Measurements from ENCODE around the gene CSRNP3. TPM values are rescaled to one million over a fixed set of nuclear protein-coding genes. Genes with fewer than 3 reads are reported as not detected.

CSRNP3 gene
- total and polyA plus RNA-seq, 8 donors: under 0.01 to 9.9 (median 0.58) TPM; not detected in 1

- DNase-seq: no peak
- Histone ChIP-seq H3K27me3 (no peaks in the 10 kb centered on the region), H3K36me3 (no peaks in the 10 kb centered on the region), H3K4me3 (no peak overlapping the region), H3K9me3 (no peaks in the 10 kb centered on the region), H3K27ac (no peak overlapping the region), H3K4me1 (peaks cover 0 to 12% (median 4%) of the 10 kb centered on the region in 4 donors)
- intact Hi-C loops (cut with DNase I; ENCODE audit: low total_unique reads): no loop called here
- 94 to 98% (median 97%) methylated on average over 2 of the region's 2 CpGs for WGBS, 5 donors
- no peak for TF ChIP-seq CTCF (IDR thresholded peaks at IDR 0.05)
- no peak for TF ChIP-seq EP300 (IDR thresholded peaks at IDR 0.05)
- no peak for TF ChIP-seq POLR2A (IDR thresholded peaks at IDR 0.05)
- no peak for TF ChIP-seq POLR2AphosphoS5 (IDR thresholded peaks at IDR 0.05)
Measured at GRCh38 chr2:165637396-165637795, 167.9 kb downstream of the CSRNP3 start.

- TF ChIP-seq EP300 (IDR thresholded peaks at IDR 0.05): no peak
- no peak for TF ChIP-seq POLR2A (IDR thresholded peaks at IDR 0.05)
- no peak for TF ChIP-seq CTCF (IDR thresholded peaks at IDR 0.05)
- no peak overlapping the region for H3K4me3 ChIP-seq
- no peaks in the 10 kb centered on the region for H3K9me3 ChIP-seq
- no peak for DNase-seq
- no peak overlapping the region for H3K27ac ChIP-seq
- intact Hi-C loops (cut with DNase I; ENCODE audit: low total_unique reads): no loop called here
- WGBS, 5 donors: 57 to 88% (median 73%) methylated on average over 1 of the region's 1 CpG
- H3K4me1 ChIP-seq: peaks cover 0 to 9% (median 4%) of the 10 kb centered on the region in 4 donors
- H3K36me3 ChIP-seq: no peaks in the 10 kb centered on the region
- H3K27me3 ChIP-seq: no peaks in the 10 kb centered on the region
Measured at GRCh38 chr2:165639504-165639903, 170.0 kb downstream of the CSRNP3 start.

- TF ChIP-seq POLR2AphosphoS5 (IDR thresholded peaks at IDR 0.05): no peak
- TF ChIP-seq POLR2A (IDR thresholded peaks at IDR 0.05): no peak
- no peaks in the 10 kb centered on the region for H3K36me3 ChIP-seq
- H3K27me3 ChIP-seq: no peaks in the 10 kb centered on the region
- H3K9me3 ChIP-seq: no peaks in the 10 kb centered on the region
- no peak overlapping the region for H3K4me3 ChIP-seq
- intact Hi-C loops (cut with DNase I; ENCODE audit: low total_unique reads): no loop called here
- 54 to 77% (median 60%) methylated on average over 3 of the region's 3 CpGs for WGBS, 5 donors
- H3K4me1 ChIP-seq: peaks cover 0 to under 1% (median 0%) of the 10 kb centered on the region in 4 donors
- no peak overlapping the region for H3K27ac ChIP-seq
- no peak for DNase-seq
Measured at GRCh38 chr2:165640247-165640929, 170.9 kb downstream of the CSRNP3 start.

- 59 to 82% (median 73%) methylated on average over 7 of the region's 7 CpGs for WGBS, 5 donors
- TF ChIP-seq POLR2AphosphoS5 (IDR thresholded peaks at IDR 0.05) (no peak), EP300 (IDR thresholded peaks at IDR 0.05) (no peak), CTCF (IDR thresholded peaks at IDR 0.05) (no peak), POLR2A (IDR thresholded peaks at IDR 0.05) (no peak)
- intact Hi-C loops (cut with DNase I; ENCODE audit: low total_unique reads): no loop called here
- Histone ChIP-seq H3K4me1 (no peaks in the 10 kb centered on the region), H3K27ac (no peak overlapping the region), H3K36me3 (no peaks in the 10 kb centered on the region), H3K9me3 (no peaks in the 10 kb centered on the region), H3K4me3 (no peak overlapping the region), H3K27me3 (no peaks in the 10 kb centered on the region)
- DNase-seq: peak in 1 of 2 donors; percentile 52
Measured at GRCh38 chr2:165645930-165646831, 176.7 kb downstream of the CSRNP3 start.

All from stomach (tissue), 9 donors.